Astrocyte (in vitro differentiated cells and primary cell): ENCODE measurements around the gene DDX41.
"Not testable (repeated sequence)": the region's sequence is repeated elsewhere in the genome, so short reads cannot be mapped to it uniquely, and the experiment has no call there.

Experiments
- CTCF ChIP-seq: IDR thresholded peaks from 2 replicates; pipeline ENCODE4 v1.5.1; 2011; ENCODE audit warnings: low read depth, mild to moderate bottlenecking, inconsistent platforms, low read length, moderate library complexity; ENCODE audit not compliant: insufficient read depth
- EZH2 ChIP-seq: IDR thresholded peaks from 2 replicates; pipeline ENCODE4 v1.6.1; 2012; ENCODE audit warnings: mild to moderate bottlenecking, low read length, inconsistent platforms; ENCODE audit not compliant: insufficient read depth

GRCh38 chr5:177534433-177534832, 17.7 kb upstream of the DDX41 start:
- not testable (repeated sequence) for TF ChIP-seq CTCF, EZH2
